ENCODE data around the gene RTN4R. TPM values are rescaled to one million over a fixed set of nuclear protein-coding genes. Genes with fewer than 3 reads are reported as not detected.
A peak's percentile ranks its signal among the peaks of the same experiment; 100 is the strongest.

RTN4R gene
- total and polyA plus RNA-seq, 9 of the 15 experiments (the other 6 are each of a cell fraction or from before 2014, with no cell fraction given) = 0.04 to 2.8 (median 1.4) TPM; not detected in 3

- peaks cover 66 to 84% of the 10 kb centered on the region in 2 experiments for H3K27me3 ChIP-seq (ENCODE audit: control insufficient read depth in 2 of 2, insufficient read depth in 2 of 2, low read length in 2 of 2)
- H3K36me3 ChIP-seq (ENCODE audit: control insufficient read depth, insufficient read depth, low read length) = no peaks in the 10 kb centered on the region
- BruUV-seq (replicated peaks) = no TSS peak
- 7% methylated on average over 10 of the region's 10 CpGs for WGBS (ENCODE audit: insufficient coverage, low coverage, missing lambda C conversion rate)
- peaks cover 29% of the 10 kb centered on the region for H4K20me1 ChIP-seq (replicated peaks; ENCODE audit: control insufficient read depth, insufficient read depth, low read length)
- DNase-seq (ENCODE audit: extremely low read depth in 1 of 4, low spot score in 3 of 4) (no peak), FAIRE-seq (no peak), ATAC-seq (no peak)
- H3K79me2 ChIP-seq (ENCODE audit: control insufficient read depth, insufficient read depth, low read length) = no peaks in the 10 kb centered on the region
- in situ Hi-C loops (cut with MboI) = no loop called here
- peaks cover 3% of the 10 kb centered on the region for H3K9me1 ChIP-seq (ENCODE audit: control insufficient read depth, insufficient read depth, low read length)
- peaks cover 0 to 55% of the 10 kb centered on the region in 2 experiments; a peak in 2 of 5 replicates for H3K4me1 ChIP-seq (replicated peaks in 1 of 2; ENCODE audit: control insufficient read depth in 2 of 2, insufficient read depth in 2 of 2, low read length in 2 of 2)
- H3K4me2 ChIP-seq (ENCODE audit: insufficient read depth, low read length) = no peak overlapping the region
- H3K27ac ChIP-seq (ENCODE audit: extremely low read depth, low read depth, low read length) = no peak overlapping the region
- H2AFZ ChIP-seq (ENCODE audit: low read depth, low read length) = no peak overlapping the region
- ChIA-PET CTCF (ENCODE audit: low intra/inter-chr PET ratio) (interaction anchor here (0.6 kb wide), 1 partner anchor 454 kb away, joined by 5 read pairs; no protein-coding TSS in a partner anchor), POLR2A (interaction anchor here (0.6 to 1.6 kb wide), 9 partner anchors 9 to 840 kb away, joined by 3 to 5 read pairs (median 4); no protein-coding TSS in a partner anchor)
- no peak overlapping the region for H3K4me3 ChIP-seq
- H3K9me3 ChIP-seq (replicated peaks; ENCODE audit: control insufficient read depth, insufficient read depth, low read depth, low read length) = no peaks in the 10 kb centered on the region
- intact Hi-C loops (cut with micrococcal nuclease) = loop anchor here (5.0 kb wide), 1 partner anchor 35 kb away; no protein-coding TSS in a partner anchor
- H3K9ac ChIP-seq (ENCODE audit: insufficient read depth in 1 of 2, low read depth in 2 of 2, low read length in 2 of 2) = peak overlapping the region in 1 of 2 experiments; percentile 31; a peak in 2 of 4 replicates
- TF ChIP-seq CHD2 (IDR thresholded peaks at IDR 0.05; ENCODE audit: low read depth, low read length) (no peak), ZNF12 (CRISPR knock-in tag; IDR thresholded peaks at IDR 0.05) (peak; percentile 53; the same call in 1 of the 2 replicates), ZFP36 (IDR thresholded peaks at IDR 0.05; ENCODE audit: low read depth, low read length, partially characterized antibody) (peak; percentile 99), GABPB1 (CRISPR knock-in tag; IDR thresholded peaks at IDR 0.05) (peak; percentile 28; the same call in 1 of the 2 replicates), STAT6 (CRISPR knock-in tag; IDR thresholded peaks at IDR 0.05) (peak; percentile 66; the same call in 1 of the 2 replicates), COPS2 (conservative IDR thresholded peaks at IDR 0.05) (no peak), ZNF436 (CRISPR knock-in tag; IDR thresholded peaks at IDR 0.05) (peak; percentile 76; the same call in 1 of the 2 replicates), BCOR (IDR thresholded peaks at IDR 0.05) (0 out of 2 replicates have a peak, but pooled peaks have one; percentile 29), FOXM1 (IDR thresholded peaks at IDR 0.05; ENCODE audit: low read depth) (no peak), FOXM1 (CRISPR knock-in tag; IDR thresholded peaks at IDR 0.05; ENCODE audit: low read depth) (peak; percentile 94), MLX (CRISPR knock-in tag; conservative IDR thresholded peaks at IDR 0.05) (0 out of 4 replicates have a peak, but pooled peaks of 1 of the 2 experiments have one; percentile 78), ARID3B (CRISPR knock-in tag; IDR thresholded peaks at IDR 0.05; ENCODE audit: borderline replicate concordance) (0 out of 2 replicates have a peak, but pooled peaks have one; percentile 9), ZNF551 (CRISPR knock-in tag; IDR thresholded peaks at IDR 0.05) (no peak), BRF2 (IDR thresholded peaks at IDR 0.05; ENCODE audit: borderline replicate concordance, insufficient read depth, insufficient read length) (no peak), CBFB (CRISPR knock-in tag; IDR thresholded peaks at IDR 0.05) (peak; percentile 65; the same call in 1 of the 2 replicates), NR1H2 (CRISPR knock-in tag; IDR thresholded peaks at IDR 0.05) (peak; percentile 39; the same call in 1 of the 2 replicates)
These were observed 75.7 kb downstream of the RTN4R start for GRCh38 chr22:20192293-20192971.

Data from K562 (cell line).